Adrenal gland (tissue), 12 donors: ENCODE results near the gene TEK. TPM values are rescaled to one million over a fixed set of nuclear protein-coding genes. Genes with fewer than 3 reads are reported as not detected.

Experiments used
- DNase-seq, 7 donors: peaks; one replicate each; pipeline ENCODE4 v3.0.0-alpha.2; 2019 to 2020
- H3K27ac ChIP-seq, 5 donors: fragments of 200-600 bp; sonication (generic) in 4 of 5; 1 replicate in 3 of 5; 2 replicates in 2 of 5; pipeline versions ENCODE4 v1.5.1 to v1.8.0; 2016 to 2020; ENCODE audit warnings: mild to moderate bottlenecking in 1 of 5
- H3K27me3 ChIP-seq: fragments of 200-600 bp; 2 replicates; pipeline ENCODE4 v1.8.0; 2021
- H3K36me3 ChIP-seq, 2 donors: fragments of 200-600 bp; replicated peaks in 1 of 2; 1 replicate in 1 of 2; 2 replicates in 1 of 2; pipeline versions ENCODE4 v1.5.1 to v1.8.0; 2018 to 2022
- H3K4me1 ChIP-seq, 2 donors: fragments of 200-600 bp; replicated peaks in 1 of 2; 1 replicate in 1 of 2; 2 replicates in 1 of 2; pipeline versions ENCODE4 v1.5.1 to v1.8.0; 2018 to 2021
- H3K4me3 ChIP-seq, 4 donors: fragments of 200-600 bp; sonication (generic) in 3 of 4; one replicate each; pipeline ENCODE4 v1.5.1; 2016 to 2018
- H3K9me3 ChIP-seq, 3 donors: fragments of 200-600 bp; sonication (generic) in 1 of 3; replicated peaks in 1 of 3; 1 replicate in 2 of 3; 2 replicates in 1 of 3; pipeline versions ENCODE4 v1.5.1 to v1.8.0; 2016 to 2021
- CTCF ChIP-seq, 6 experiments: fragments of 450-650 bp in 4 of 6; fragments of 200-600 bp in 2 of 6; sonication (generic) in 1 of 6; IDR thresholded peaks; 1 replicate in 5 of 6; 2 replicates in 1 of 6; pipeline versions ENCODE4 v1.5.1 to v1.8.0; 2016 to 2021; ENCODE audit warnings: antibody characterized with exemption in 6 of 6, mild to moderate bottlenecking in 2 of 6, moderate library complexity in 1 of 6
- POLR2A ChIP-seq, 2 donors: fragments of 450-650 bp; IDR thresholded peaks; one replicate each; pipeline ENCODE4 v1.6.1; 2017; ENCODE audit warnings: antibody characterized with exemption in 2 of 2, mild to moderate bottlenecking in 2 of 2, moderate library complexity in 1 of 2
- WGBS, 4 donors: extraction: QIAGEN DNeasy Blood & Tissue Kit in 2 of 4; methylation state at CpG; one replicate each; pipeline versions ENCODE4 v1.1.5 to v1.1.7; 2013 to 2017; 5-methylcytosine and 5-hydroxymethylcytosine counted together
- intact Hi-C, 2 donors: fragments of 100-400 bp; cut with DNase I; formaldehyde crosslinking; loops; one replicate each; pipeline versions ENCODE4 v1.14.1 to v1.15.0; 2022 to 2023
- polyA plus RNA-seq, 3 donors: library from polyadenylated mRNA; stranded (reverse); fragments of 200-250 nt in 2 of 3; fragments of 350-450 nt in 1 of 3; fragmentation: Illumina TruSeq in 1 of 3; extraction: RNeasy Lipid Tissue Mini Kit (QIAGEN cat#74804) in 1 of 3; gene quantifications; one replicate each; pipeline ENCODE4 v1.2.3, GENCODE V29; 2013 to 2014
- total RNA-seq, 9 donors: library from RNA; depleted of rRNA in 4 of 9; stranded (reverse); fragments of >200 nt in 4 of 9; fragments of 120-200 nt in 1 of 9; fragmentation: NEBNext Ultra II Directional in 1 of 9; extraction: Animal tissue kit (Norgen Biotek cat#: 25700) in 1 of 9; gene quantifications; one replicate each; pipeline versions ENCODE4 v1.1.0 to v1.2.4, GENCODE V29; 2013 to 2023
- donor health status: healthy with polysubstance abuse.
- donor health status: Bipolar disorder and iron deficiency.
- donor health status: DM: yes; HTN: yes; CAD: no.
- donor health status: DM: no; HTN: no; CAD: no.
- donor health status: DM: no; HTN: no; CAD: no.
- donor health status: DM: yes; HTN: yes; CAD: no.

Gene TEK
- total and polyA plus RNA-seq, 12 donors = 2.7 to 27.9 (median 19.3) TPM

GRCh38 chr9:27149651-27150050 is 40.6 kb downstream of the TEK start:
- no peak for DNase-seq
- 63 to 78% (median 72%) methylated on average over 2 of the region's 2 CpGs for WGBS, 4 donors
- Histone ChIP-seq H3K4me3 (no peak overlapping the region), H3K9me3 (no peaks in the 10 kb centered on the region), H3K27ac (no peak overlapping the region), H3K36me3 (no peaks in the 10 kb centered on the region), H3K27me3 (no peaks in the 10 kb centered on the region), H3K4me1 (no peaks in the 10 kb centered on the region)
- TF ChIP-seq POLR2A (IDR thresholded peaks at IDR 0.05) (no peak), CTCF (IDR thresholded peaks at IDR 0.05) (no peak)
- intact Hi-C loops = no loop called here

DNA sequence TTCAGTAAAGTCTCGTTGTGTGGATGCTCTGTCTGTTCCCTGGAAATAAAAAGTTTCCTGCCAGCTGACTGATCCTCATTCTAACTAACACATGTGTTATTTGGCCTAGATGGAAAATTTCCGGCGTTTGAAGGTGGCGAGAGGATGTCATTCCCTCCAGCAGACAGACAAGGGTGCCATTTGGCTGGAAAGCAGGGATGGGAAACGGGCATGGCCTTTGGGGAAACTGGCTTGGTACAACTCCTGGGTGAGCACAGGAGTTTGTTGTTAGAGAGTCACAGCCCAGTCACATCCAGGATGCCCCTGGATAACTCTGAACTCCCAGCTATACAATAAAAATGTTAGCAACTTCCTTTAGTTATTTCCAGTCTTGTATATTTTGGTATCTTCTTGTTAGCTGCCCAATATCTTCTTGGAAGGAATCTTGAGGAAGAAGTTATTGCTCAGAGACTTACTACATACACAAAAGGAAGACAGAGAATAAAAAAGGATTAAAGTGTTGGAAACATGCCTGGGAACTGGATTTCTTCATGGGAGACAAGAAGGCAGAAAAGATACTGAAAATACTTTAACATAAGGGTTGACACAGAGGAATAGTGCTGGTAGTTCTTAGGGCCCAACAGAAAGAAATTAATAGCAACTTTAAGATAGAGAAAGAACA is 41.9 kb downstream of the TEK start:
- TF ChIP-seq CTCF (IDR thresholded peaks at IDR 0.05) = no peak
- TF ChIP-seq POLR2A (IDR thresholded peaks at IDR 0.05) = no peak

DNA sequence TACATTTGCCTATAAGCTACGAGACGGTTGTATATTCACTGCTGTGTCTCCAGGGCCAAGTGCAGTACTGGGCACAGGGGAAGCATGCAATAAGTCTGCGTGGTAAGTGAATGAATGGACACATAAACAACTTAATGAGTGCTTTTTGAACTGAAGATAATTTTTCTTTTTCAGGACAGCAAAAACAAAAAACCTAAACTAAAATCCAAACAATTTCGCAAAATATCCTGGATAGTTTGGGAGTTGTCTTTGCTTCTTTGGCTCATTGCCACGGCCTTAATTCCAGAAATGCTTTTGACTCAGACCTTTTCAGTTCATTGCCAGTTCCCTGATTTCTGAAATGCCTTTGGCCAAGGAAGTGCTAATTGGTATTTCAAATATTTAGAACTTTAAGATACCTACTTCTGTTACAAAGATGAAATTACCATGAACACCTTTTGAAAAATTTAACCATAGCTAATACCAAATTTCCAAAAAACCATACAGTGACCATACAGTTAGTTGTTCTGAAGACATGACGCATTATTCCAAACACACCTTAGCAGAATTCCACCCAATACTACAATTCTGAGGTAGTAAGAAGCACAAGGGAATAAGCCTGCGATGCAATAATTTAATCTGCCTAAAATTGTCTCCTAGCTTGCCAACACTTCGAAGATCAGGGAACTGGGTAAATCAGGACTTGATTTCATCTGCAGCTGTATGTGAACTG is 42.8 kb downstream of the TEK start:
- DNase-seq = peak in 4 of 7 donors; percentile 13 to 44 (median 32)
- Histone ChIP-seq H3K27ac (no peak overlapping the region), H3K36me3 (no peaks in the 10 kb centered on the region), H3K4me1 (no peaks in the 10 kb centered on the region), H3K4me3 (no peak overlapping the region), H3K9me3 (no peaks in the 10 kb centered on the region), H3K27me3 (no peaks in the 10 kb centered on the region)
- WGBS, 4 donors = 49 to 68% (median 56%) methylated on average over 8 of the region's 8 CpGs
- TF ChIP-seq CTCF (IDR thresholded peaks at IDR 0.05) = no peak
- TF ChIP-seq POLR2A (IDR thresholded peaks at IDR 0.05) = no peak
- intact Hi-C loops = no loop called here

More for the DNA sequence above, 41.9 kb downstream of the TEK start:
- DNase-seq = no peak
- 62 to 72% (median 70%) methylated on average over 5 of the region's 5 CpGs for WGBS, 4 donors
- Histone ChIP-seq H3K36me3 (no peaks in the 10 kb centered on the region), H3K27ac (no peak overlapping the region), H3K27me3 (no peaks in the 10 kb centered on the region), H3K4me1 (no peaks in the 10 kb centered on the region), H3K4me3 (no peak overlapping the region), H3K9me3 (no peaks in the 10 kb centered on the region)
- intact Hi-C loops = no loop called here

DNA sequence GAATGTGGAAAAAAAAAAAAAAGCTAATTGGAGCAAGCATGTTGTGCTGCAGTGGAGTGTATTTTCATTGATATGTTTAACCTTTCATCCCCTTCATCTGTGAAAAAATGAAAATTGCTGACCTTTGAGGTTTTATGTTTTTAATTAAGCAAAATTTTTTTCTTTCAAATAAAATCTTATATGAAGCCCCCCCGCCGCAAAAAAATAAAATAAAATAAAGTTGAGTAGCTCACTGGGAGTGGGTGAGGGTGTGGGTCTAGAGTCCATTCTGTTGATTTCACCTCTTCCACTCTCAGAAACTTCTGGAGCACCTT is 43.3 kb downstream of the TEK start:
- H3K4me1 ChIP-seq = no peaks in the 10 kb centered on the region
- TF ChIP-seq POLR2A (IDR thresholded peaks at IDR 0.05) = no peak
- TF ChIP-seq CTCF (IDR thresholded peaks at IDR 0.05) = no peak
- H3K9me3 ChIP-seq = no peaks in the 10 kb centered on the region

More for the DNA sequence above, 43.3 kb downstream of the TEK start:
- WGBS, 4 donors = 11 to 55% (median 37%) methylated on average over 2 of the region's 2 CpGs
- no peak overlapping the region for H3K4me3 ChIP-seq
- intact Hi-C loops = no loop called here
- H3K27ac ChIP-seq = no peak overlapping the region
- no peaks in the 10 kb centered on the region for H3K27me3 ChIP-seq
- no peaks in the 10 kb centered on the region for H3K36me3 ChIP-seq
- DNase-seq = no peak
